ENCODE results near the gene MYO7A.

MYO7A gene

DNA sequence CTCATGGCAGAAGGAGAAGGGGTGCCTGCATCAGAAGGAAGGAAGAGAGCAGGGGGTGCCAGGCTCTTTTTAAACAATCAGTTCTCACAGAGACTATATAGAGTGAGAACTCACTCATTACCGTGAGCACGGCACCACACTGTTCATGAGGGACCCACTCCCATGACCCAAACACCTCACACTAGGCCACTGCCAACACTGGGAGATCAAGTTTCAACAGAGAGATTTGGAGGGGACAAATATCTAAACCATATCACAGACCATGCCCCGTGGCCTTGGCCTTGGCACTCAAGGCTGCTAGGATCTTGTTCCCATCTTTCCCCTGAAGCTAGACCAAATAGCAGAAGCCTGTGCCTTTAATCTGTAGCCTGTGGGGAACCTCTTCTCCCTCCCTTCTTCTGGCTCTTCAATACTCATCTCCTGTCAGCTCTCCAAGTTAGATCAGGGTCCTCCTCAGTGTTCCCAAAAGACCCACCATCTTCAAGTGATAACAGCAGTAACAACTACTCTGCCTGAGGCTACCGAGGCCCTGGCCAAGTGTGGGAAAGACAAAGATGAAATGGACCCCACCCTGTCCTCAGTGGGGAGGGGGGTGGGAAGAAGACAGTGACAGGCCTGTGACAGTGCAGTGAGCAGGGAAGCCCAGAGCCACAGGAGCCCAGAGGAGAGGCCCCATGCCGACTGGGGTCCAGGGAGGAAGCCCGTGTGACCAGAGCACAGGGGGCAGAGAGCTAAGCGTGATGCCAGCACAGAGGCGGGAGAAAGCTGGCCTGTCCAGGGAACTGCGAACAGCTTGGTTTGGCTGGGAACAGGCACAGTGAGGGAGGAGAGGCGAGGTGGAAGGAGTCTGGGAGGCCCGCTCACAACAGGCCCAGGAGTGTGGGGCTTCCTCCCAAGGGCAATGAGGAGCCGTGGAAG, 72.6 kb downstream of the MYO7A start:
- no peak for DNase-seq (ENCODE audit: low read depth)

DNA sequence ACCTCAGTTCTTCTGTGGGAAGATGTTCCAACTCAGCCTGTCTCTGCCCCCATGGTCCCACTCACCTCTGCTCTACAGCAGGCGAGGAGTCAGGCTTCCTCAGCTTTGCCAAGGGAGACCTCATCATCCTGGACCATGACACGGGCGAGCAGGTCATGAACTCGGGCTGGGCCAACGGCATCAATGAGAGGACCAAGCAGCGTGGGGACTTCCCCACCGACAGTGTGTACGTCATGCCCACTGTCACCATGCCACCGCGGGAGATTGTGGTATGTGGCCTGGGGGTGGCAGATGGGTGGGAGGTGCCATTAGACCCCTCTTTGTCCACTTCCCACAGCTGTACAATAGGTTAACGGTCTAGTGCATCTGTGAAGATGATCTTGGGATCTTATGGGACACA, 73.3 kb downstream of the MYO7A start:
- no peak for DNase-seq (ENCODE audit: low read depth)

DNA sequence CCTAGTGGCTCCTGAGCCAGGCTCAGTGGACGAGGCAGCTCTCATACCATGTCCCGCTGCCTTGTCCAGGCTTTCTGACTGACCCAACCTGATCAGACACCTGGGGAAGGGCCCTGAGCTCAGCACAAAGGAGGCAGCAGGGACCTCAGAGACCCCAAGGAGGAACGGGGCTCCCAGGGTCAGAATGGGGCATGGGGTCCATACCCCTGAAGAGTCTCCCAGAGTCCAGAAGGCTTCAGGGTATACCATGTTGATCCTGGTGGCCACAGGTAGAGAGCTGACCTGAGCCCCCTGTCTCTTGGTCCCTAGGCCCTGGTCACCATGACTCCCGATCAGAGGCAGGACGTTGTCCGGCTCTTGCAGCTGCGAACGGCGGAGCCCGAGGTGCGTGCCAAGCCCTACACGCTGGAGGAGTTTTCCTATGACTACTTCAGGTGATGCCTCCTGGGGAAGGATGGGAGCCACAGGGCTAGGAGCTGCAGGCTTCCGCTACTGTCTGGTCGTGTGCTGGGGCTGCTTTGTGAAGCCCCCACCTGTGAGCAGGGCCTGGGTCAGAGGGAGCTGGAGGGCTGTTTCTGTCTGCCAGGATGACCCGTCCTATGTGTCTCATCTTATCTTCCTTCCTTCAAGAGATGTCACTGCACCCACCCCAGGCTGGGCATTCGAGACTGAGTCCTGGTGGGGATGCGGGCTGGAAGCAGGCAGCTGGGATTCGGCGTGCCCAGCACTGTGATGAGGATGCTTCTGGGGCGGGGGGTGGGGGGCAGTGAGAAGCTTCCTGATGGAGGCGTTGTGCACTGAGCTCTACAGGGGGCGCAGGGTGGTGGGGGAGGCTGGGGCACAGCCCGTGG, 74.2 kb downstream of the MYO7A start:
- DNase-seq (ENCODE audit: low read depth): no peak

DNA sequence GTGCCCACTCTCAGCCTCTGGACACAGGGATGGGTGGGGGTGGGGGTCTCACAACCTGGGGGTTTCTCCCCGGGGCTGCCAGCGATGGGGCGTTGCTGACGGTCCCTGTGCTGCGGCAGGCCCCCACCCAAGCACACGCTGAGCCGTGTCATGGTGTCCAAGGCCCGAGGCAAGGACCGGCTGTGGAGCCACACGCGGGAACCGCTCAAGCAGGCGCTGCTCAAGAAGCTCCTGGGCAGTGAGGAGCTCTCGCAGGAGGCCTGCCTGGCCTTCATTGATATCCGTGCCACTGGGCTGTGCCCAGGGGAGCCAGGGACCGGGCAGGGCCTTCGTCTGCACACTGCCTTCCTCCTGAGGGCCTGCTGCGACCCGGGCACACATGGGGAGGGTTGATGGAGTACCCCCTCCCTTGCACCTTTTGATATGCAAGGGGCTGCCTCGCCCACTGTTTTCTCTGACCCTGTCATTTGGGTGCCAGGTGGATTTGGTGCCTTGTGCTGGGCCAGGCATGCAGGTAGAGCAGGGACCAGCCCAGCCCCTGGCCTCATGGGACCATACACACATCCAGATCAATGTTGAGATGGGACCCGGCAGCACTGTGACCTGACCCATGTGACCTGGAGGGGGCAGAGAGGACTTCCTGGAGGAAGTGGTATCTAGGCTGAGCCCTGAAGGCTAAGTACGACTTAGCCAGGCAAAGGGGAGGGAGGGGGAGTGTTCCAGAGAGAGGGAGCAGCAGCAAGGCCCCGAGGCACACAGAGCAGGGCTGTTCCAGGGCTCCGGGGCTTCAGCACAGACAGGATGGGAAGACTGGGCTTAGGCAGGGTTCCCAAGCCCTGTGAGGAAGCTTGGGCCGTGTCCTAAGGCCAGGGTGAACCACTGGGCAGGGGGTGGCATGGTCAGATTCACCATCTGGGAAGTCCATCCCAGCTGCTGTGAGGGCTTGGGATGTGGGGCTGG, 75.2 kb downstream of the MYO7A start:
- no peak for DNase-seq (ENCODE audit: low read depth)

DNA sequence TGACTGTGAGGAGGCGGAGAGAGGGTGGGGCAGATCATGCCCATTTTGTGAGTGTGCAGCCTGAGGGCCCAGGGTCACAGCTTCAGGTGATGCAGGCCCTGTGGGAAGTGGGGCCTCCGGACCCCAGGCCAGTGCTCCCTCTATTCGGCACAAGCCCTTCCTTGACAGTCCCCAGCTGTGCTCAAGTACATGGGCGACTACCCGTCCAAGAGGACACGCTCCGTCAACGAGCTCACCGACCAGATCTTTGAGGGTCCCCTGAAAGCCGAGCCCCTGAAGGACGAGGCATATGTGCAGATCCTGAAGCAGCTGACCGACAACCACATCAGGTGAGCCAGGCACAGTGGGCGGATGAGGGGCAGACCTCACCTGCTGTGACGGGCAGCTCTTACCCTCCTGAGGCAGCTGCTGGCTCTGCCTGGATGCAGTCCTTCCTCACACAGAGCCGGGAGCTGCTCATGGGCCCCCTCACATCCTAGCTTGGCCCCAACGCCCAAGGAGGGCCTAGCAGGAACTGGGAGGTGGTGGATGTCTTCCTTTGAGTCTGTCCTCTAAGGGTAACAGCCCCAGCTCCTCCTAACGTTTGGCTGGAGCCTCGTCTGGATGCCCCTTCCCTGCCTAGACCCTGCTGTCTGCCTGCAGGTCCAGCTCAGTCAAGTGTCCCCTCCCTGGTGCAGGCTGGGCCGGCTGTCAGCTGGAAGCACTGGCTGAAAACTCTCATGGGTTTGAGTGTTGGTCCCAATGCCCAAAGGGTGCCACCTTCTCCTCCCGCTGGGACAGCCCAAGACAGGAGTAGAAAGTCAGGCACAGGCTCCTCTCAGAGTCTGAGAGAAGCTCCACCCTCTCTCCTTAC, 76.1 kb downstream of the MYO7A start:
- DNase-seq (ENCODE audit: low read depth): no peak

DNA sequence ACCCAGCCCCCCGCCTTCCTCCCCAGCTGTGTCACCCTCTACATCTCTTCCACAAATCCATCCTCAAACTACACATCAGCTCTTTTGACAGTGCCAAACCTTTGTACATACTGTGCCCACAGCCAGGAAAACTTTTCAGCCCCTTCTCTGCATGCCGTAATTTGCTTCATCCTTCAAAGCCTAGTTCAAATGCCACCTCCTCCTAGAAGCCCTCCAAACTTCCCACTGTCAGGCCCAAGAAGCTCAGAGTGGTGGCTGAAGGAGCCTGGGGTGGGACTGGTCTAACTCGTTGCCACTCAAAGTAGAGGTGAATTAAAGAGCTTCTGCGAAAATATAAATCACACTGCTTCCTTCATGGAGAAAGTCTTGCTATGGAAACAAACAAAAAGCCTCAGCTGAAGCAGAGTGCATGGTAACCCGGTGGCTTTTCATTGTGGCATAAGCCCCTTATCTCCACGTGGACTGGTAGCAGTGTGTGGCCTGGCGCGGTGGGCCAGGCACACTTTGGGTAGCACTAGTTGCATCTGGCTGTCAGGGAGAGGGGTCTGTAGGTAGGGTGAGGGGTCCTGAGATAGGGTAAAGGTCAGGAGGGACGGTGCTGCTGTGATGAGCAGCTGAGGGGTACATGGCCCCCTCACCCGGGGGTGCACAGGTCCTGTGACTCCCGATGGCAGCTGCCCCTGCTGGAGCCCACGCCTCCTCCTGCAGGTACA, 76.9 kb downstream of the MYO7A start:
- no peak for DNase-seq (ENCODE audit: low read depth)

DNA sequence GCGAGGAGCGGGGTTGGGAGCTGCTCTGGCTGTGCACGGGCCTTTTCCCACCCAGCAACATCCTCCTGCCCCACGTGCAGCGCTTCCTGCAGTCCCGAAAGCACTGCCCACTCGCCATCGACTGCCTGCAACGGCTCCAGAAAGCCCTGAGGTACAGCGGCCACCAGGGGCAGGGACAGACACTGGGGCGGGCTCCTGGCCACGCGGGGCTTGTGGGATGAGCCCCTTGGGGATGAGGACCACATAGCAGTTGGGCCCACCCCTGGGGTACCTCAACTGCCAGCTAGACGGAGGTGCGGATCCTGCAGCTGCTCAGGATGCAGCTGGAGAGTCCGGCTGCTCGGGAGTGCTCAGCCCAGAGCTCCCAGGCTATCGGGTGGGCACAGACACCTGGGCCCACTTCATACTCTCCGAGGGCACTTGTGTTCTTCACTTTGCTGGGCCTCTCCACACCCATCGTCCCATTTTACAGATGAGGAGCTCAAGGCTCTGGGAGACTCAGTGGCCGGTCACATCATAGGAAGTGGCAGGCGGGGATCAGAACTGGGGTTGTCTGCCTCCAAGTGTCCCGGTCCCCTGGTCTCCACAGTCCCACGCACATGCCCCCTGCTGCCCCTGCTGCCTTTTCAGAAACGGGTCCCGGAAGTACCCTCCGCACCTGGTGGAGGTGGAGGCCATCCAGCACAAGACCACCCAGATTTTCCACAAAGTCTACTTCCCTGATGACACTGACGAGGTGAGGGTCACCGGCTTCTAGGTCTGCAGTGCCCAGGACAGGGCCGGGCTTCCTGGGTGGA, 77.6 kb downstream of the MYO7A start:
- no peak for DNase-seq (ENCODE audit: low read depth)

DNA sequence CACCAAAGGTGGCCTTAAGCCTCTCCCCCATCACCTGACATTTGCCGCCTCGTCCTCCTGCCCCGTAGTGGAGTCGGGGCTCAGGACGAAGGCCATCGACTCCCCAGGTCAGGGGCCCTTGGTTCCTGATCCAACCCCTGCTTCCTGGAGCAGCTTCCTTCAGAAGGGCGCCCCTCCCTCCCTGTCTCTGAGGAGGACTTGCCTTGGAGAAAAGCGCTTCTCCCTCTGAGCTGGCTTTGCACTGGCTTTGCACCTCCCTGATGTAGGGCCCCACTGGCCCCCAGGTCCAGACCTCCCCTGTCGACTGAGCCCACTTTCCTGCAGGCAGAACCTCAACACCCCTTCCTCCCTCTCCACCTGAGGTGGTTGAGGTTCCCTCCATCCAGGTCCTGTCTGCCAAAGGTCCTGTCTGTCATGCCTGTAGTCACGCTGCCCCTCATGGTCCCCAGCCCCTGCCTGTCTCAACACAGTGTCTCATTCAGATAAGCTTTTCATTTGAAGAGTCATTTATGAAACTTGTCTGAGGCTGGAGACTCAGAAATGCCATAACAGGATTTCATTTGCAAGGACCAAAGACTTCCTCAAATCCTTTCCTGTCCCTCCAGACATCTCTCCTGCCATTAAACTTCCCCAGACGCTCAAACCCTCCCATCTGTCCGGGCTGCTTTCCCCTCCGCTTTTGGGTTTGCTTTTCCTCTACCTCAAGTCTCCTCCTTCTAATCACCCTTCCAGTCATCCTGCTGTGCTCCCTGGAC, 78.4 kb downstream of the MYO7A start:
- DNase-seq (ENCODE audit: low read depth): no peak

DNA sequence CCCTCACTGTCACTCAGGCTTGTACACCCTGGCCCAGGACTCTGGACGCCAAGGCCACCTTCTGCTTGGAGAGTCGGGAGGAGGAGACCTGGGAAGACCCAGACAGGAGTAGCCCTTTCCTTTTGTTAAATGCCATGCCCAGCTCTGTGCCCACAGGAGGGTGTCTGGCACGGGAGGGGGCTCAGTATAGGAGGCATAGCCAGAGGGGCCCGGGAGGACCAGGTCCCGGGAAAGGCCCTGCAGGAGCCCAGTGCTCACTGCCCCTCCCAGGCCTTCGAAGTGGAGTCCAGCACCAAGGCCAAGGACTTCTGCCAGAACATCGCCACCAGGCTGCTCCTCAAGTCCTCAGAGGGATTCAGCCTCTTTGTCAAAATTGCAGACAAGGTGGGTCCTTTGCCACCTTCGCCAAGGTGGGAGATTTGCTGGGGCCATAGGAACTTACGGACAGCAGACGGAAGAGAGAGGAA, 79.0 kb downstream of the MYO7A start:
- DNase-seq (ENCODE audit: low read depth): no peak

DNA sequence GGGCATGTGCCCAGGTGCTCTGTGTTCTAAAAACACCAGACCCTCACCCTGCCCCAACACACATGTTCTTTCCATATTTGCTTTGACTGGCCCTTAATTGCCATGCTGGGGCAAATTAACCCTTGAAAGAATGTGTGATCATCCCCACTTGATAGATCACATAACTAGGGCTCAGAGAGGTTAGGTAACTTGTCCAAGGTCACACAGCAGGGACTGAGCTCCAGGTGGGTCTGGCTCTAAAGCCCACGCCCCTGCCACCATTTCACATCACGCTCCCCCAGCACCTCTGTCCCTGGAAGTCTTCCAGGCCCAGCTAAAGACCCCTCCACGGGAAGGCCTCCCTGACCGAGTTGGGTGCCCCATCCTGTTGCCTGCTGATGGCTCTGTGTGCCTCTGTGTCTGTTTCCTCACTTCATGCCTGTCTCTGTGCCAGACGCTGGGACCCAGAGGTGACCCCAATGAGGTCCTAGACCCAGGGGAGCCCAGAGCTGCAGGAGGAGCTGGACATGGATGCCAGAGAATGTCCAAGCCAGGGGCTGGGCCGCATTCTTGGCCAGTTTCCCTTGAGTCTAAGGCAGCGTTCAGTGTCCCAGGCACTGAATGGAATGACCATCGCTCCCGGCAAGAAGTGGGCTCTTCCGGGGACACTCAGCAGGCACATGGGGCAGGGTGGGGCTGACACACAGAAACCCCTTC, 79.7 kb downstream of the MYO7A start:
- no peak for DNase-seq (ENCODE audit: low read depth)

DNA sequence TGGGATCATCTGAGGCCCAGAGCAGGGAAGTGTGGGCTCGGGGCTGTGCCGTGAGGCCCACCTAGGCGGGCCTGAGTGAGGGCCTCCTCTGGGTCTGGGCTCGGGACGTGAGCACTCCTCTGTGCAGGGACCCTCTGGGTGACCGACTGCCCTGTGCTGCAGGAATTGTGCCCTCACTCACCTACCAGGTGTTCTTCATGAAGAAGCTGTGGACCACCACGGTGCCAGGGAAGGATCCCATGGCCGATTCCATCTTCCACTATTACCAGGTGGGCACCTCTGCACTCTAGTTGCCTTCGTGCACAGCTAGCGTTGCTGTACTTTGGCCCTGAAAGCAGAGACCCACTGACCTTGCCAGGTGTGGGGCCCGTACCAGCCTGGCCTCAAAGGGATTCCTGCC, 80.5 kb downstream of the MYO7A start:
- no peak for DNase-seq (ENCODE audit: low read depth)

DNA sequence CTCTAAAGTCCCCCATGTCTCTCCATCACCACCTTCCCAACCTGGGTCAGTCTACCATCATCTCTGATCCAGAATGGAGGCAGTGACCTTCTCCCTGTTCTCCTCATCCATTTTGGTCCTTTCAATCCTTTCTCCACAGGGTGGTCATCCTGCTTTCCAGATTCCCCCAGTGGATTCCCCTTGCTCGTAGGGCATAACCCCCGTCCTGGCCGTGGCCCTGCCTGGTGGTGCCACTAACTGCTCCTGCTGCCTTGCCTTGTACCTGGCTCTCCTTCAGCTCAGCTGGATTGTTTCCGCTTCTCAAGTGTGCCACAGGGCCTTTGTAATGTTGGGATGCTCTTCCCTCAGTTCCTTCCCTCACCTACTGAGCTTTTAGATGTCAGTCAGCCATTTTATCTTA, 81.6 kb downstream of the MYO7A start:
- DNase-seq (ENCODE audit: low read depth): no peak

DNA sequence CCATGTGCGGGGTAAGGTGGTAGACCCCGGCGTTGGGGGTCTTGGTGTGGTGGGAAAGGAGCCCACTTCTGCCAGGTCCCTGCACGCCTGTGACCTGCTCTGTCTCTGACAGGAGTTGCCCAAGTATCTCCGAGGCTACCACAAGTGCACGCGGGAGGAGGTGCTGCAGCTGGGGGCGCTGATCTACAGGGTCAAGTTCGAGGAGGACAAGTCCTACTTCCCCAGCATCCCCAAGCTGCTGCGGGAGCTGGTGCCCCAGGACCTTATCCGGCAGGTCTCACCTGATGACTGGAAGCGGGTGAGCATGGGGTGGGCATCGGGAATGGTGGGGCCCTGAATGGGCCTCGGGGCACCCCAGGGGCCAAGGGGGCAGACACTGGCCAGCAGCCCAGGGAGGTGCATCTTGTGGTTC, 83.0 kb downstream of the MYO7A start:
- DNase-seq (ENCODE audit: low read depth): no peak

DNA sequence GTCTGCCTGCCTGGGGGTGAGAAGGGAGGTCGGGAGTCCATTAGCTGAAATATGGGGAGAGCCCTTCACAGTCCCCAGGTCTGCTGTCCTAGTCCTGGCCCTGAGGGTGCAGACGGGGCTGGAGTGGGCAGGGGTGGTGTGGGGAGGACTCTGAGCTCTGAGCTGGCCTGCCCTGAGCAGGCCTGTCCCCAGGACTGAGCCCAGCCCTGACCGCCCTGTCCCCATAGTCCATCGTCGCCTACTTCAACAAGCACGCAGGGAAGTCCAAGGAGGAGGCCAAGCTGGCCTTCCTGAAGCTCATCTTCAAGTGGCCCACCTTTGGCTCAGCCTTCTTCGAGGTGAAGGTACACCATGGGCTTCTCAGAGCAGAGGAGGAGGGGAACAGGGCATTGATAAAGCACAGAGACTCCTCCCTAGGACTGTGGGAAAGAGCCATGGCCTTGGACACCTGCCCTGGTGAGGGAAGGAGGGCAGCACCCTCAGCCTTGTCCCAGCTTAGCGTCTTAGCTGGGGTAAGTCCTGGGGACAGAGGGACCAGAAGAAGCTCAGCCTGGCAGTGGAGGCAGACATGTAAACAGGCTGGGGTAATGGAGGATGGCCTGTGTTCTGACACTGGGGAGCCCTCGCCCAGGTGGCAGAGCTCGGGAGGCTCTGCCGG, 83.7 kb downstream of the MYO7A start:
- DNase-seq (ENCODE audit: low read depth): no peak

DNA sequence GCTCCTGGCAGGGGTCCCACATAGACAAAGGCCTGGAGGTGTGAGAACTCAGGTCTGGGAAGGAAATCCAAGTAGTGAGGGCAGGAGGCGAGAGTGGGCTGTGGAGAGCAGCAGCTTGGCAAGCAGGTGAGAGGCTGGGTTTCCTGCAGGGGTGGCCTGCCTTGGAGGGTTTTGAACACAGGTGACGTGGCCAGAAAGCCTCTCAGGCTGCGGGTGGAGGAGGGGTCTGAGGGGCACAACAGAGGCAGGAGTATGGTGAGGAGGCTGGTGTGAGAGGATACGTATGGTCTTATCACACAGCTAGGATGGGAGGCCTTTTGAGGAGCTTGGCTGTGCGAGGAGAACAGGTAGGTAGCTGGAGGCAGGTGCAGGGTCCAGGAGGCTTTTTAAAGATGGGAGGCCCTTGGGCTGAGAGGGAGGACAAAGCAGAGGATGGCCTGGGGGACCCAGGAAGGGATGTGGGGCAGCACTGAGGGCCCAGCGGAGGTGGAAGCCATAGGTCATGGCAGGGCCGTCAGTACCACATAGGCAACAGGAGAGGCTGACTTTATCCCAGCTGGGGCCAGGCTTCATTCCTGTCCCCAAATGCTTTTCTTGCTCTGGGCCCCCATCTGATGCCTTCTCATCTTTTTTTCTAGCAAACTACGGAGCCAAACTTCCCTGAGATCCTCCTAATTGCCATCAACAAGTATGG, 84.4 kb downstream of the MYO7A start:
- no peak for DNase-seq (ENCODE audit: low read depth)

DNA sequence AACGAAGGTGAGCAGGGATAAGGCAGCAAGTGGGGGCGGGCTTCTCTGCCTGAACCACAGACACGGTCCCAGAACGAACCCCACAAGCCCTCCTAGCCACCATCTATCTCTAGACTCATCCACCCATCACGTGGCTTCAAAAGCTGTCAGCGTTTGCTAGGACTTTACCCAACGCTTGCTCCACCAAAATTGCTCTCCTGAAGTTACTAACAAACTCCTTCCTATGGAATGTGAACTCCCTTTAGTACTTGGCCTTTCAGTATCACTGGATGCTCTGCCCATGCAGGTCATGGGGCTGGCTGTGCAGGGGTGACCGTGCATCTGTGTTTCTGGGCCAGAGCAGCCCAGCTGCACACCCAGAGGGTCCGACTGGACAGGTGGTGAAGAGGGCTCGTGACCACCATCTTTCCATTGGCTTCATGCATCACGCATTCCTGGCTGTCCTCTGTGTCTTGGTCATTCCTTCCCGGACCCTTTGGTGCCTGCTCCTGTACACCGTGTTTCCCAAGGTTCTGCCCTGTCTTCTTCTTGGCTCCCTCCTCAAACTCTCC, 85.1 kb downstream of the MYO7A start:
- no peak for DNase-seq (ENCODE audit: low read depth)

Data from amniotic epithelial cell (primary cell).